NCI-H1417 (cell line): ENCODE results near the gene STK10.
"Not testable (repeated sequence)": the region's sequence is repeated elsewhere in the genome, so short reads cannot be mapped to it uniquely, and the experiment has no call there.

Experiments used
- DNase-seq, 3 experiments: peaks; one replicate each; lab custom pipeline; 2025; lab: John Stamatoyannopoulos, UW

STK10 gene

GRCh38 chr5:172165465-172165864 is 22.6 kb downstream of the STK10 start:
- DNase-seq, result no peak

GRCh38 chr5:172164769-172165212 is 23.2 kb downstream of the STK10 start:
- no peak for DNase-seq

GRCh38 chr5:172163346-172163745 is 24.7 kb downstream of the STK10 start:
- DNase-seq, result no peak

- no peak for DNase-seq
Measured at GRCh38 chr5:172162987-172163343, 25.1 kb downstream of the STK10 start.

- no peak for DNase-seq
Measured at GRCh38 chr5:172162323-172162986, 25.6 kb downstream of the STK10 start.

GRCh38 chr5:172160506-172160905 is 27.5 kb downstream of the STK10 start:
- DNase-seq, result no peak

- no peak for DNase-seq
Measured at GRCh38 chr5:172159016-172159415, 29.0 kb downstream of the STK10 start.

GRCh38 chr5:172156541-172156994 is 31.5 kb downstream of the STK10 start:
- no peak for DNase-seq

GRCh38 chr5:172155101-172155500 is 32.9 kb downstream of the STK10 start:
- not testable (repeated sequence) for DNase-seq

GRCh38 chr5:172153695-172154094 is 34.3 kb downstream of the STK10 start:
- no peak for DNase-seq

GRCh38 chr5:172151661-172152210 is 36.3 kb downstream of the STK10 start:
- no peak for DNase-seq

- no peak for DNase-seq
Measured at GRCh38 chr5:172150514-172151425, 37.3 kb downstream of the STK10 start.

GRCh38 chr5:172149481-172149880 is 38.5 kb downstream of the STK10 start:
- DNase-seq, result not testable (repeated sequence)

- no peak for DNase-seq
Measured at GRCh38 chr5:172149073-172149472, 39.0 kb downstream of the STK10 start.

GRCh38 chr5:172148381-172148780 is 39.6 kb downstream of the STK10 start:
- DNase-seq, result no peak

GRCh38 chr5:172147857-172148256 is 40.2 kb downstream of the STK10 start:
- DNase-seq, result no peak

GRCh38 chr5:172146748-172147092 is 41.3 kb downstream of the STK10 start:
- DNase-seq, result no peak

- no peak for DNase-seq
Measured at GRCh38 chr5:172145870-172146747, 41.9 kb downstream of the STK10 start.

- no peak for DNase-seq
Measured at GRCh38 chr5:172144931-172145869, 42.8 kb downstream of the STK10 start.

GRCh38 chr5:172144291-172144815 is 43.7 kb downstream of the STK10 start:
- DNase-seq, result no peak

- no peak for DNase-seq
Measured at GRCh38 chr5:172143875-172144274, 44.1 kb downstream of the STK10 start.
